TTC549 (cell line): Measurements from ENCODE around the gene KLHDC7A.

Experiments
- FAIRE-seq: peaks from 2 replicates; lab custom pipeline; 2012; peaks lifted over from hg19 to GRCh38; lab: Jason Lieb, UNC

The KLHDC7A gene

GRCh38 chr1:18473195-18473815 lies 7.4 kb upstream of the KLHDC7A start:
- FAIRE-seq, result no peak

GRCh38 chr1:18474559-18475175 lies 6.1 kb upstream of the KLHDC7A start:
- FAIRE-seq, result no peak

GRCh38 chr1:18475234-18475905 lies 5.4 kb upstream of the KLHDC7A start:
- FAIRE-seq, result no peak

GRCh38 chr1:18479454-18479853 lies 1.3 kb upstream of the KLHDC7A start:
- FAIRE-seq, result no peak

GRCh38 chr1:18481190-18481920 lies 625 bp downstream of the KLHDC7A start:
- no peak for FAIRE-seq

GRCh38 chr1:18481921-18482701 lies 1.4 kb downstream of the KLHDC7A start:
- no peak for FAIRE-seq

GRCh38 chr1:18482721-18483425 lies 2.1 kb downstream of the KLHDC7A start:
- no peak for FAIRE-seq

GRCh38 chr1:18484276-18484675 lies 3.5 kb downstream of the KLHDC7A start:
- FAIRE-seq, result no peak

GRCh38 chr1:18484721-18485120 lies 4.0 kb downstream of the KLHDC7A start:
- no peak for FAIRE-seq

- no peak for FAIRE-seq
Measured at GRCh38 chr1:18485227-18485626, 4.5 kb downstream of the KLHDC7A start.

- FAIRE-seq, result no peak
Measured at GRCh38 chr1:18486195-18486594, 5.5 kb downstream of the KLHDC7A start.

- FAIRE-seq, result no peak
Measured at GRCh38 chr1:18489417-18490143, 8.8 kb downstream of the KLHDC7A start.

- FAIRE-seq, result no peak
Measured at GRCh38 chr1:18491168-18491567, 10.4 kb downstream of the KLHDC7A start.

GRCh38 chr1:18494304-18494703 lies 13.6 kb downstream of the KLHDC7A start:
- FAIRE-seq, result no peak

GRCh38 chr1:18495635-18496034 lies 14.9 kb downstream of the KLHDC7A start:
- FAIRE-seq, result no peak

GRCh38 chr1:18496056-18496455 lies 15.3 kb downstream of the KLHDC7A start:
- no peak for FAIRE-seq

GRCh38 chr1:18496497-18497235 lies 15.9 kb downstream of the KLHDC7A start:
- FAIRE-seq, result no peak

- no peak for FAIRE-seq
Measured at GRCh38 chr1:18501833-18502232, 21.1 kb downstream of the KLHDC7A start.

GRCh38 chr1:18504609-18505008 lies 23.9 kb downstream of the KLHDC7A start:
- no peak for FAIRE-seq

GRCh38 chr1:18505666-18506065 lies 24.9 kb downstream of the KLHDC7A start:
- no peak for FAIRE-seq
